Upper lobe of right lung (tissue), 1 donor: ENCODE measurements around the gene MAML1. TPM values are rescaled to one million over a fixed set of nuclear protein-coding genes. Genes with fewer than 3 reads are reported as not detected.
"Not testable (repeated sequence)": the region's sequence is repeated elsewhere in the genome, so short reads cannot be mapped to it uniquely, and the experiment has no call there.

ENCODE experiments used
- ATAC-seq: fragments of 200-7000 bp; cut with Tn5 transposase; one replicate; pipeline ENCODE4 v1.9.1; 2020; ENCODE audit warnings: mild to moderate bottlenecking, moderate library complexity
- DNase-seq: peaks from one replicate; pipeline ENCODE4 v3.0.0-alpha.2; 2020
- H3K27ac ChIP-seq: fragments of 200-600 bp; one replicate; pipeline ENCODE4 v1.8.0; 2022
- H3K27me3 ChIP-seq: fragments of 200-600 bp; one replicate; pipeline ENCODE4 v1.8.0; 2022; ENCODE audit warnings: mild to moderate bottlenecking
- H3K36me3 ChIP-seq: fragments of 200-600 bp; one replicate; pipeline ENCODE4 v1.8.0; 2022
- H3K4me1 ChIP-seq: fragments of 200-600 bp; one replicate; pipeline ENCODE4 v1.8.0; 2022
- H3K4me3 ChIP-seq: fragments of 200-600 bp; one replicate; pipeline ENCODE4 v1.8.0; 2022; ENCODE audit warnings: mild to moderate bottlenecking
- H3K9me3 ChIP-seq: fragments of 200-600 bp; one replicate; pipeline ENCODE4 v1.8.0; 2022
- intact Hi-C: fragments of 100-400 bp; cut with DNase I; formaldehyde crosslinking; loops from one replicate; pipeline ENCODE4 v1.11.0; 2022
- total RNA-seq: library from RNA; stranded (reverse); fragmentation: NEBNext Ultra II Directional; extraction: Animal tissue kit (Norgen Biotek cat#: 25700); gene quantifications from one replicate; pipeline ENCODE4 v1.2.1, GENCODE V29; 2021
- TF ChIP-seq, protein P1 (sequence below): fragments of 200-600 bp; IDR thresholded peaks from one replicate; pipeline ENCODE4 v1.8.0; 2022; ENCODE audit warnings: antibody characterized with exemption
- donor health status: DM: no; HTN: yes; CAD: no; lungs with severe emphysema.

The MAML1 gene
- total RNA-seq, 1 donor from 2014 or later: 24.4 TPM

DNA sequence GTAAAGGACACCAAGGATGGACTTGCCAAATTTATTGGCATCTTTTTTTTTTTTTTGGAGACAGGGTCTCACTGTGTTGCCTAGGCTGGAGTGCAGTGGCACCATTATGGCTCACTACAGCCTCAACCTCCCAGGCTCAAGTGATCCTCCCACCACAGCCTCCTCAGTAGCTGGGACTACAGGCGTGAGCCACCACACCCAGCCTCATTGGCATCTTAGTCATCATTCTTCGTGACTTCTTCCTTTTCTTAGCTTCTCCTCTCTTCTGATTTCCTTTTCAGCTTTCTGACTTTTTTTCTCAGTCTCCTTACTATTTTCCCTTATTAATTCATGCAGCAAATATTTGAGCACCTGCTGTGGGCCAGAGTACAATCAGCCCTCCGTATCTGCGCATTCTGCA, 6.1 kb downstream of the MAML1 start:
- H3K4me1 ChIP-seq: peaks cover 56% of the 10 kb centered on the region
- no peaks in the 10 kb centered on the region for H3K27me3 ChIP-seq
- no peak overlapping the region for H3K4me3 ChIP-seq
- no peaks in the 10 kb centered on the region for H3K9me3 ChIP-seq
- ATAC-seq (no peak), DNase-seq (no peak)
- intact Hi-C loops: no loop called here
- H3K27ac ChIP-seq: no peak overlapping the region
- peaks cover 3% of the 10 kb centered on the region for H3K36me3 ChIP-seq
- TF ChIP-seq, protein P1, sequence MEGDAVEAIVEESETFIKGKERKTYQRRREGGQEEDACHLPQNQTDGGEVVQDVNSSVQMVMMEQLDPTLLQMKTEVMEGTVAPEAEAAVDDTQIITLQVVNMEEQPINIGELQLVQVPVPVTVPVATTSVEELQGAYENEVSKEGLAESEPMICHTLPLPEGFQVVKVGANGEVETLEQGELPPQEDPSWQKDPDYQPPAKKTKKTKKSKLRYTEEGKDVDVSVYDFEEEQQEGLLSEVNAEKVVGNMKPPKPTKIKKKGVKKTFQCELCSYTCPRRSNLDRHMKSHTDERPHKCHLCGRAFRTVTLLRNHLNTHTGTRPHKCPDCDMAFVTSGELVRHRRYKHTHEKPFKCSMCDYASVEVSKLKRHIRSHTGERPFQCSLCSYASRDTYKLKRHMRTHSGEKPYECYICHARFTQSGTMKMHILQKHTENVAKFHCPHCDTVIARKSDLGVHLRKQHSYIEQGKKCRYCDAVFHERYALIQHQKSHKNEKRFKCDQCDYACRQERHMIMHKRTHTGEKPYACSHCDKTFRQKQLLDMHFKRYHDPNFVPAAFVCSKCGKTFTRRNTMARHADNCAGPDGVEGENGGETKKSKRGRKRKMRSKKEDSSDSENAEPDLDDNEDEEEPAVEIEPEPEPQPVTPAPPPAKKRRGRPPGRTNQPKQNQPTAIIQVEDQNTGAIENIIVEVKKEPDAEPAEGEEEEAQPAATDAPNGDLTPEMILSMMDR: no peak

DNA sequence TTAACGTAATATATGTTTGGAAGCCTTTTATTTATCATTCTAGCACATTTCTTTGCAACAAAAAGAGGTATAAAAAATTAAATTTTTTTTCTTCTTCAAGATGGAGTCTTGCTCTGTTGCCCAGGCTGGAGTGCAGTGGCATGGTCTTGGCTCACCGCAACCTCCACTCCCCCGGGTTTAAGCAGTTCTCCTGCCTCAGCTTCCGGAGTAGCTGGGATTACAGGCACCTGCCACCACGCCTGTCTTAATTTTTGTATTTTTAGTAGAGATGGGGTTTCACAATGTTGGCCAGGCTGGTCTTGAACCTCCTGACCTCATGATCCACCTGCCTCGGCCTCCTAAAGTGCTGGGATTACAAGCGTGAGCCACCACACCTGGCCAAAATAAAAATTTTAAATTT, 11.5 kb downstream of the MAML1 start:
- H3K27ac ChIP-seq, ATAC-seq, H3K9me3 ChIP-seq, intact Hi-C loops, DNase-seq, H3K36me3 ChIP-seq, H3K27me3 ChIP-seq, H3K4me3 ChIP-seq: not testable (repeated sequence)
- peaks cover 20% of the 10 kb centered on the region for H3K4me1 ChIP-seq

DNA sequence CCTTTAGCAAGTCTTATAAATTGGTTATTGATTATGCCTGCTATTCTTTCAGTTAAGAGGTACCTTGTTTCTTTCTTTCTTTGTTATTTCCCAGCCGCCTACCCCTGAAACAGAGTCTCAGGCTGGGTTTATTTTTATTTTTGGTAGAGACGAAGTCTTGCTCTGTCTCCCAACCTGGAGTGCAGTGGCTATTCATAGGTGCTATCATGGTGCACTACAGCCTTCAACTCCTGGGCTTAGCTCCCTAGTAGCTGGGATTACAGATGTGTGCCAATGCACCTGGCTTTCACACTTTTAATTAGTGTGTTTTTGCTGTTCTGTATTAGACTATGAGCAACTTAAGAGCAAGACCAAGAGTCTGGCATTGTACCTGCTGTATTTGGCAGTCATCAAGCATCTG, 14.2 kb downstream of the MAML1 start:
- H3K36me3 ChIP-seq: no peaks in the 10 kb centered on the region
- H3K4me3 ChIP-seq: no peak overlapping the region
- DNase-seq (no peak), ATAC-seq (no peak)
- no peaks in the 10 kb centered on the region for H3K27me3 ChIP-seq
- no peaks in the 10 kb centered on the region for H3K9me3 ChIP-seq
- TF ChIP-seq, protein P1: no peak
- peaks cover 9% of the 10 kb centered on the region for H3K4me1 ChIP-seq
- H3K27ac ChIP-seq: no peak overlapping the region
- intact Hi-C loops: no loop called here

GRCh38 chr5:179747811-179748210, 15.2 kb downstream of the MAML1 start:
- H3K4me1 ChIP-seq: peaks cover 9% of the 10 kb centered on the region
- H3K9me3 ChIP-seq: no peaks in the 10 kb centered on the region

GRCh38 chr5:179749857-179750508, 17.4 kb downstream of the MAML1 start:
- DNase-seq (peak; percentile 25), ATAC-seq (no peak)
- Histone ChIP-seq H3K27ac (no peak overlapping the region), H3K27me3 (no peaks in the 10 kb centered on the region), H3K36me3 (no peaks in the 10 kb centered on the region), H3K4me1 (peaks cover 15% of the 10 kb centered on the region), H3K9me3 (no peaks in the 10 kb centered on the region), H3K4me3 (no peak overlapping the region)
- TF ChIP-seq, protein P1: no peak
- intact Hi-C loops: no loop called here

More at GRCh38 chr5:179747811-179748210, 15.2 kb downstream of the MAML1 start:
- Histone ChIP-seq H3K27ac (no peak overlapping the region), H3K36me3 (no peaks in the 10 kb centered on the region), H3K4me3 (no peak overlapping the region), H3K27me3 (no peaks in the 10 kb centered on the region)
- TF ChIP-seq, protein P1: no peak
- ATAC-seq (no peak), DNase-seq (no peak)
- intact Hi-C loops: no loop called here

- DNase-seq: peak; percentile 77
- peak; percentile 78 for ATAC-seq
- TF ChIP-seq, protein P1: no peak
- Histone ChIP-seq H3K4me1 (peaks cover 16% of the 10 kb centered on the region), H3K9me3 (no peaks in the 10 kb centered on the region), H3K27me3 (no peaks in the 10 kb centered on the region), H3K27ac (no peak overlapping the region), H3K4me3 (no peak overlapping the region), H3K36me3 (no peaks in the 10 kb centered on the region)
- intact Hi-C loops: no loop called here
Observed at GRCh38 chr5:179753971-179754370, 21.3 kb downstream of the MAML1 start.
